ENCODE measurements around the gene ZFHX2.

Gene ZFHX2

DNA sequence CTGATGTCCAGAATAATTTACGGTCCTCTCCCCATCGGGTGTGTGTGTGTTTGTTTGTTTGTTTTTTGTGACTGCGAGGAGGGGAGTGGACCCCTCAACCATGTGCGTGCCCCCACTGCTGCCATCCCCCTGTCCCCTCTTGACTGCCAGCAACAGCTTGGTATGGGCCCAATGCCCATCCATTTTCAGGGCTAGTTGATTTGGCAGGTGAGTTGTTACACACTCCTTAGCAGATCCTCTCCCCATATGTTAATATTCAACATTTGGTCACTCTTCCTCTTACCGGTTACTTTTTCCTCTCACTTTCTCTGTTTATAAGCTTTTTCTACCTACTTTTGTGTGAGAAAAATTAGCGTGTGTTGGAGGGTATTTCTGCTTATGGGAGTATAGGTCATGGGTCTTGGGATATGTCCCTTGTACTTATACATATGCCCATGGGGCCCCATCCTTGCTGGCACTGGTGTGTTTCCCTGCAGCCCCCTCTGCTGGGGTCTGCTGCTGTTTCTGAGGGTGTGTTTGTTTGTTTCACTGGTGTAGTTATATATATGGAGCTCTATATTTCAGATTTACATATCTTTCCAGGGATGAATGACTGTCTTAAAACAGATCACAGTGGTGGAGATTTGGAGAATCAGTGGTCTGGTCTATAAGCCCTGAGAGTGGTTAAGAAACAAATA, 33.8 kb downstream of the ZFHX2 start:
- no peak for DNase-seq

DNA sequence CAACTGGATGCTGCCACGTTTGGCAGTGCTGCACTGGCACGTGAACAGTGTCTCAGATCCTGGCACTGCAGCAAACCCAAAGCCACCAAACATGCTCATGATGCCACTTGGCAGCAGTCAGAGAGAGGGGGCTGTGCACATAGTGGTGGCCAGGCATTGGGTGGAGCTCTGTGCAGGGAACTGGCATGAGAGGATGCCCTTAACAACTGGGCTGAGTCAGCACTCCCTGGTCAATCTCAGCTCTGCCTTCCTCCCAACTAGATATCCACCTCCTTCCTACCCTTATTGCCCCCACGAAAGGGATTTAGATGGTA, 37.0 kb downstream of the ZFHX2 start:
- no peak for DNase-seq

DNA sequence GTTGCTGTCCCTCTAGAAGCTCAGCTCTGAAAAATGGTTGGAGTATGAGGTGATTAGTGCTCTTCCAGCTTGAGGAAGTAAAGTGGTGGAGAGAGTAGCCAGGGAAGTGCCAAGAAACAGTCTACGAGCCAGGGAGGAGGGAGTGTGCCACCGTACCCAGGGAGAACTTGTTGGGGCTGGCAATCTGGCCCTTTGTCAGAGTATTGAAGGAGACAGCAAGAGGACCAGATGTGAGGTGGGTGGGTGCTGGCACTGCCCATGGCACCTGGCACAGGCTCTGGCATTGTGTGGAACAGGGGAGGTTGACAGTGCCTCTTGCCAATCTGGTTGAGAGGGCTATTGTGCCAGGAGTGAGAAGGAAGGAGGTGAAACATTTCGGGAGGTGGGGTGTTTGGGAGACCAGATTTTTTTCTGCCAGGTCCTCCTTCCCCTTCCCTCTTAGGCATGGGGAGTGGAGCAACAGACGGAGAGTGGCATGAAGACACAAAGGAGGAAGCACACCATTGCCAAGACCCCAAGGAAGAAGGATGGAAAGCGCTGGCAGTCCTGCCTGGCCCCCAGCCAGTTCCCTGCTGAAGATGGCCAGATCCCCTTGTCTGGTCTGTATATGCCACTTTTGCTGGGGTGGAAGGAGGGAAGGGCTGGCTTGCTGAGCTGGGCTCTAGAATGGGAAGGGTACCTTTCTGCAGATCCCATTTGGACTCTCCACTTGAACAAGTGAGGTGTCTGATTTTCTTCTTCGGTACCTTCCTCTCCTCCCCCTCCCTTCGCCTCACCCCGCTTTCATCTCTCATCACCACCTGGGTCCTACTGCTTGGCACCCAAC, 37.5 kb downstream of the ZFHX2 start:
- no peak for DNase-seq

DNA sequence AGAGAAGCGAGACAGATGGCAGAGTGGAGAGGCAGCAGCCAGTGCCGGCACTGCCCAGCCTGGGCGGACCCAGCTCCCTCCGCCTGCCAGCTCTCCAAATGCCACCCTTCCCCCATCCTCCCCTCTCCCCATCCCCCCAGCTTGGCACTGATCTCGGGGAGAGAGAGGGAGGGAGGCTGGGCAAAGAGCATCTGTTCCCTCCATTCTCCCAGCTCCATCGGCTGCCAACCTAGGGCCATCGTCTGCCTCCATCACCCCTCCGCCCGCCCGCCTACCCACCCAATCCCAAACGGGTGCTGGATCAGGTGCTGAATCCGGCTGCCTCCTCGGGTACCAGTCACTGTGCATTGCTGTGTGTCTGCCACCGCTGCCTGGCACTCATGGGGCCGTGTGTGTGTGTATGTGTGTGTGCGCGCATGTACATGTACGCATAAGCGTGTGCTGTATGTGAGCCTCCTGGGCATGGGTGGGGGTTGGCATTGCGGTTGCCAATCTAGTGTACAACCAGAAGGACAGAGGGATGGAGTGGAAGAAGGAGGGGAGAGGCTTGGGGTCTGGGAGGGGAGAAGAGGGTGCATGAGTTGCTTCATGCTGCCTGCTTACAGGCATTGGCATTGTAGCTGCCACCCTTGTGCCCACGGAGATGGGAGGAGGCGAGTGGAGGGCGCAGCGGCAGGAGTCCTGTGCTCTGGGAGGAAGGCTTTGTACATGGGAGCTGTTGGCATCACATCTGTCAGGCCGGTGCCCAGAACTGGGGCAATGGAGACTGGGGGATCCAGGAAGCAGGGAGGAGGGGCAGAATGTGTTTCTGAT, 38.4 kb downstream of the ZFHX2 start:
- DNase-seq: no peak

DNA sequence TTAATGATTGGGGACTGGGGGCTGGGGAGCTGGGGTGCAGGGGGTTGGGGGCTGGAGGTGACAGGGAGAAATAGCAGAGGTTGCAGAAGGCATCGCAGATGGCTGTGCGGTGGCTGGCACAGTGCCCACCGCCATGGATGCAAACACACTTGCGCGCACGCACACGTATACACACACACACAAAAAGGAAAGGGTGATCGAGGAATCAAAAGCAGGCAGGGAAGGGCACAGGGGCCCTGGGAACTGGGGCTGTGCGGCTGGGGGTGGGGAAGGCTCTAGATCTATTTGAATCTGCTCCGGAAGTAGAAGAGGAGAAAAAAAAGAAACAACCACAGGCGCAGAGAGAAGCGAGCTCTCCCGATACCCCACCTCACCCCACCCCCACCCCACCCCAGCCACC, 39.4 kb downstream of the ZFHX2 start:
- peak; percentile 57 for DNase-seq

DNA sequence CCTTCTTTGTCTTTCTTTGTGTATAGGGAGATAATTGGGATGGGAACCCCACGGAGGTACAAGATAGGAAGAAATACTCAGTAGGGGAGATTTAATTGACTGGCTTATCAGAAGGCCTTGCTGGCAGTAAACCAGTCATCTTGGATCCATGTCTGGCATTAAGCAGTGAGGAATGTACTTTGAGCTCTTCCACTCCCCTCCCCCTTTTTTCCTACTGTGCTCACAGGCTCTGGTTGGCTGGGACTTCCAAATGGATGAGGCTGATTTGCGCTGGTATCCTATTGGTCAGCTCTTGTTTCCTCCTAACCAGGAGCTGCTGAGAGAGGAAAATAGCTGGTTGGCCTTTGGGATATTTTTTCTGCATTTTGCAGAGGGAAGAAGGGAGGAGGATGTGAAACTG, 57.3 kb downstream of the ZFHX2 start:
- peak; percentile 97 for DNase-seq

DNA sequence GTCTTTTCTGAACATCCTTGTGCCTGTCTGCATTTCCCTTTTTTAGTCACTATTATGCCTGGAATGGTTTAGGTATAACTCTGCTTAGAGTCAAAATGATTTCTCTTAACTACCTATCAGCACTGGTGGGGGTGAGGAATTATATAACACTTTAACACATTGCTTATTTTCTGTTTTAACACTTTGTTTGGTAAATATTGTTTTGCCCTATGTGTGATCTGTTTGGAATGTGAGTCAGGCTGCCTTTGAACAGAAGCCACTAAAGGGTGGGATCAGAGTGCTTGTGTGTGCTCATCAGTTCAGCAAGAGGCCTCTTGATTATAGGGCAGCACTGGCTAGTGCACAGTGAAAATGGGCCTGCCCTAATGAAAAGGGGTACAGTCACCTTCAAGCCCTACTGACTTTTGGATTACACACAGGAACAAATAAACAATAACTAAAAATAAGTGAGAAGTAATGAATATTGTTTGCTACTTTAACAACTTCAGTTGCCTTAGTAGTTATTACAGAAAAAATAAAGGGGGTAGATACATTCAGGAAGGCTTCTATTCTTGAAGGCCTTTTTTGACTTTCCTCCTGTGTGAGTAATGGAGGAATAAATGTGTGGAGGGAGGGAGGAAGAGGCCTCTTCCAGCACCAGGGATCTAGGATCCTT, 58.8 kb downstream of the ZFHX2 start:
- DNase-seq: peak; percentile 51

DNA sequence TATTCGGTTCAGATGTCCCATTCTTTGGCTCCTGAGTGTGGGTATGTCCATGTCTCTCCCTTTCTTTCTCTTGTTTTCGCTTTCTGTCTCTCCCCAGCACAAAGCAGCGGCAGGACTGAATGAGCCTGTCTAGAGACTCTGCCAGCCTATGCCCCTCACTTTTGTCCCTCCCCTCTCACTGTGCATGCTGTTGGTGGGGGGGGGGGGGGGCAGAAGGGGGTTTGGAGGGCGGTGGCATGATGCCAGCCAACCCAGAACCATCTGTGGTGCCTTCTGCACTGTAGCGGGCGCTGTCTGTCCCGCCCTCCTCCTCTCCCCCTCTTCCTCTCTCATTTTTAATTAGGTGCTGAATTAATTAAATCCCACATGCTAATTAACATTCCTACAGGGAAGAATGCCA, 64.3 kb downstream of the ZFHX2 start:
- no peak for DNase-seq

DNA sequence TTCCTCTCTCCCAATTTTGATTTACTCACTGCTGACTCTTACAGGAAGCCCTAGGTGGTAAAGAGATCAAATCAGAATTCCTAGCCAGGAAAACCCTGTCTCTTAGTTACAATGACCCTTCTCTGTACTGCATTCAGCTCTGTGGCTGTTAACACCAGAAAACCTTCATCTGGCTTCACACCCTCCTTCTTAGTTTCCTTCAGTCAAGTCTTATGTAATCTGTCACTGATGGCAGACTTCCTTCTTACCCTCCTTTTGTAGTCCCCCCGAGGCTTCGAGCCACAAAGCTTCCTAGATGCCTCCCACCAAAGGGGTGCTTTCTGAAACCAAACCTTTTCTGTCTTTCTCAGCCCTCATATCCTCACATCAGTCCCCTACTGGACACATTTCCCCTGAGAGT, 65.5 kb downstream of the ZFHX2 start:
- no peak for DNase-seq

DNA sequence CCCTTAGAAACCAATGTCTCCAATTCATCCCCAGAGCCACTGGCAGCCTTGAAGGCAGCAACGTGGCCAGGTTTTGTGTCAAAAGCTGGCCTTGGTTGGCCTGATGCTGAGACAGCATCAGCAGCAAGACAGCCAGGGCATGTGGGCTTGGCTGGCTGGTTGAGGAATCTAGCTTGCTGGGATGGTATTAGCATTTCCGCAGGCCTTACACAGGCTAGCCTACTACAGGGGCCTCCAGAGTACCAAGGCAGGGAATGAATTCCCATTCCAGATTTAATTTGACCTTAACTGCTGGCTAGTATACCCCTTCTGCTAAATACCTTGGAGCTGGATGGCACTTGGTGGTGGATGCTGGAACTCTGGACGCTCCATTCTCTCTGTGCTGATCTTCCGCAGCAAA, 66.2 kb downstream of the ZFHX2 start:
- no peak for DNase-seq

DNA sequence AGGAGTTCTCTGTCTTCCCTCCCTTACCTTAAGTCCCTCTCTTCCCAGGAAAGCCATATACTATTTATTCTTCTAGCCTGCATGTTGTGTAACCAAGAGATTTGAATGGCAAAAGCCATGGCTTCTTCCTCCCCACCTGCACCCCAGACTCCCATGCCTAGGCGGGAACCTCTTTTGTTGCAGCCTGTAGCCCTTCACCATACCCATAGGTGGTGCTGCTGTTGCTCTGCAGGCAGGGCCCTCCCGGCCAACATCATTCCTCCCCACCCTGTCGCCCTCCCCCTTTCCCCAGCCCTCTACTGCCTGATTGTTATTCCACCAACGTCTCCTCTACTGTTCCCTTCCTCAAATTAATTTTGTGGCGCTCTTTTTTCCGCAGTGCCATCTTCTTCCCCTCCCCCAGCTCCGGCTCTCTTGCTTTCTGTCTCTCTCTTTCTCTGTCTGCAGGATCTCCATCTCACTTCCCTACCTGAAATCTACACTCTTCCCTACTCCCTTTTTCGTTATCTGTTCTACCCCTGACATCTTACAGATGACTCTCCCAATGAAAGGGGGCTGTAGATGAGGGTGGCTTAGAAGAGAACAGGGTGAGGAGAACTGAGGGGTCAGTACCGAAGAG, 68.2 kb downstream of the ZFHX2 start:
- peak; percentile 83 for DNase-seq

DNA sequence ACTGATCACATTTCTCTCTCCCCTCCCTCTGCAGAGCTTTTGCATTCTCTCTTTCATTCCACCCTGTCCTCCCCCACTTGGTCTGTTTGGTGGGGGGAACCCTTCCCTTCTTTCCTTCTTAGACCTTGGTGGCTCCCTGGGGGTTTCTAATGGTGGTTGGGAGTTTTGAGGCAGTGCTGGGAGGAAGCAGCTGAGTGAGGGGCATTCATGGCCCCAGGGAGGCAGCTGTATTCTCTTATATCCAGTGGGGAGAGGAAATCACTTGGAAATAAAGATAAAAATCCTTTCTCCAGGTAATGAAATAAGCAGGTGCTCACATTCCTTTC, 68.8 kb downstream of the ZFHX2 start:
- DNase-seq: no peak

DNA sequence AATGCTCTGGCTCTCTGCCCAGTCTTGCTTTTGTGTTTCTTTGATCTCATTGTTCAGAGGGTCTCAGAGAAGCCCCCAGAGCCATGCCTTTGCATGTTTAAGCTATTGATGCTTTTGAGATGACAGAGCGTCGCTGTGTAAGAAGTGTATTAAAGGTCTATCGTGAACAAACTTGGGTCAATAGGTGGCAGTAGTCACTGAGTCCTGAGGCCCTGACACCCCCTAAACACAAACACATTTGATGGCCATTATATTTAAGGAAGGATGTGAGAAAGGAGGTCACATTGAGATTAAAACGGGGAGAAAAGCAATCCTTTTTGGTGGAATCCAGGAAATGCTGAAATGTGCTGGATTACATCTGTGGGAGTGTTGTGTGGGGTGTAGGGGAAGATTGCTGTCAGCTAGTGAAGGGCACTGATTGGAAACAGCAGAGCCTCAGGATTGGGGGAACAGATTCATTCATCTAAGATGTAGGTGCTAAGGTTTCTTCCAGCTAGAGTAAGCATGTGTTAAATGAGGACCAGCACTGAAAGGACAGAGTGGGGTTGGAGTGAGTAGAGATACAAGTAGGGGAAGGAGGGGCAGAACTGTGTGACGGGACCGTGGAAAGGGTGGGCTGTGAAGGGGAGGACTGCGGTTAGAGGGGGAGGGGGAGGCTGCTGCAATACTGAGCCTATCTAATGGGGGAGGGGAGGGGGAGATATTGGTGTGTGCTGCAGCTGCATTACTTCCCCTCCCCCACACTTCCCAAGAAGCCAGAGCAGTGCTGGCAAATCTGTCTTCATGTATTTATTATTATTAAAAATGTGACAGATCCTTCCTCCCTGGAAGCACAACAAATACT, 69.4 kb downstream of the ZFHX2 start:
- DNase-seq: no peak

DNA sequence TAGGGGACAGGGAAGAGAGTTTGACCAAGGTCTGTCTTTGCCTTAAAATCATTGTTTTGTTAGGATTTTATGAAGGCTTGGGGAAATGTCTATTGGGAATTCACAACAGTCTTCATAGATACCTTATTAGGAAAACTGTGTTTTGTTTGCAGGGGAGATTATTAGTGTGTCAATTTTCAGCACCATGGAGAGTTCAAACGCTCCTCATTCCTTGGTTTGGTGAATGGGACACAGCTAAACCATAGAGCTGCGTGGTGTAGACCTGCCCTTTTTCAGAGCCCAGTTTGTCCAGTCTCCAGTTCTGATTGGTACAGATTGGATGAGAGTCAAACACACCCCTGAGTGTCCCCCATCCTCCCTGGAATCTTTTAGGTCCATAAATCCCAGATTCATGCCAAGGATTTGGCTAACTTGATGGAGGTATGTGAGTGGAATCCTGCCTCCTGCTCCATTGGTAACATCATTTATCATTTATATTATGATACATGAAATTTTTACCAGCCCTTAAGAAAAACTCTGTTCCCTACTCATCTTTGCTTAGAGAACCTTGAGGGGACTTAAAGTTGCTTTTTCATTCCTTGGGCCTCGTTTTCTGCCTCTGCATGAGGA, 70.1 kb downstream of the ZFHX2 start:
- DNase-seq: no peak

DNA sequence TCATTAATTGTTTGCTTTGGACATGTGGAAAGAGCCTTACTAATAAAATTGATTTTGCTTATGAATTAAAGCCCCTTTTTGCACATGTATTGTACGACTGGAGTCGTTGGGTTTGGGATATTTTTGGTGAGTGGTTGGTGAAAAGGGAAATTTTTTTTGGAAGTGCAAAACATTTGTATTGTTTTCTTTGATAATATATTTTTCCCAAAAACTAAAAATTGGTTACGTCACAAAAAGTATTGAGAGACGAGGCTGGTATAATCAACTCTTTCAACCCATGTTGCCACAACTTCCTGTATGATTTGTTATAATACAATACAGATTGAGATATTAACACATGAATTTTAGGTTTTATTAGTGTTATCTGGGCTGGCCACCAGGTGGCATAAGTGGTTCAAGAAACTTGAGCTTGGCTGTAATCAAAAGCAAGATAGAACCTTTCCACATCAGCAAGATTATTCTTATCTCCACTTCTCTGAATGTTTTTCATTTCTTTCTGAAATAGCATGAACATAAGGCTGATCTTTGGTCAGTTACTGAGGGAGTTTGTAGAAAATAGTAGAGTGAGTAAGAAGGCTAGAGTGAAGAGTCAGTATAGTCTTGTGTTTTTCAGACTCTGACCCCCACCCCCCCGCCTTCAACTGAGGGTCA, 73.3 kb downstream of the ZFHX2 start:
- peak; percentile 57 for DNase-seq

DNA sequence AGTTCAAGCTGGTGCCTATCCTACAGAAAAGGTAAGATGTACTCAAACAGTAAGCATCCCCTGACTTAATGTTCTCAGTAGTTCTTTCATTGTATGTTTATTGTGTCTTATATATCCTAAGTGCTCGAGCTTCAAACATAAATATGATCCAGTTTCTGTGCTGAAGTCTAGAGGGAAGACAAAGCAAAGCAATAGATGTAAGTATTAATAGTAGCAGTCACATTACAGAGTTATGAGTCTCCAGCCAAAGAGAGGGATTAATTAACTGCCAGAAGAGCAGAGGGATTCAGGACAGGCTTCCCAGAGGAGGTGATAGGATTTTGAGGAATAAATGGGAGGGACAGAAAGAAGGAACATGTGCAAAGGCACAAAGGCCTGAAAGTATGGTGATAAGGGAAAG, 80.6 kb downstream of the ZFHX2 start:
- DNase-seq: no peak

Measured in NCI-H146 (cell line).